Fibroblast of skin of scalp (primary cell): ENCODE results near the gene SLX4.

Experiments used
- DNase-seq: peaks from one replicate; pipeline ENCODE4 v3.0.0-alpha.2; 2013

The SLX4 gene

DNA sequence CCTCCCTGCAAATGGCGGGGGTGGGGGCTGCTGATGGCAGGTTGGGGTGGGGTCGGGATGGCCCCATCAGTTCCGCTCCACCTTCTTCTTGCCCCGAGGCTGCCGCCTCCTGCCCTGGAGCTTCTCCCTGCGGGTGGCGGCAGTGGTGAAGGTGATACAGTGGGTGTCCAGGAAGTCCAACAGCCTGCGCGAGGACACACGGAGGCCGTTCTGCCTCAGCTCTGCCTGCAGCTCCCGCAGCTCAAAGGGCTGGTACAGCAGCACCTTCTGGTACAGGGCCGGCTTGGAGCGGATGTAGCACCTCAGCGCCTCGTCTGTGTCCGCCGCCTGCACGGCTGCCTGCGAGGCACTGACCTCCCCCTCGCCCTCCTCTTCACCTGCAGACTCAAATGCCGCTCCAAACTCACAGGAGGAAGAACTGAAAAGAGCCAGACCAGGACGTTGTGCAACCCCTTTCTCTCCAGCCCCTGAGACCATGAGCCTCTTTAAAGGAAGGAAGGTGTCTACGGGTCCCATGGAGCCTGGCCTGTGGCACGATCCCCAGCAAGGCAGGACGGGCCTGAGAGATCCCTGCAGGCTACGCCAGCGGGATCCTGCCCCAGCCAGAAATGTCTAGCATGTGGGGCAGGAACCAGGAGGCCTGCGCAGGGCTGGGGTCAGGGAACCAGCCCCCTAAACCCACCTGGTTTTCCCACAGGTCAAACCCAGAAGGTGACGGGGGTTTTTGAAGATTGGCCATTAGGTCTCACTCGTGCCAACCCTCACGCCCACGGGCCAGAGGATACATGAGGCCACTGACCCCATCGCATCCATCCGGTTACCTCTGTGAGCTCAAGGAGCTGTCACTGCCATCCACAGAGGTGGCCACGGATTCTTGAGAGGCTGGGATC lies 28.9 kb downstream of the SLX4 start:
- DNase-seq, result no peak

DNA sequence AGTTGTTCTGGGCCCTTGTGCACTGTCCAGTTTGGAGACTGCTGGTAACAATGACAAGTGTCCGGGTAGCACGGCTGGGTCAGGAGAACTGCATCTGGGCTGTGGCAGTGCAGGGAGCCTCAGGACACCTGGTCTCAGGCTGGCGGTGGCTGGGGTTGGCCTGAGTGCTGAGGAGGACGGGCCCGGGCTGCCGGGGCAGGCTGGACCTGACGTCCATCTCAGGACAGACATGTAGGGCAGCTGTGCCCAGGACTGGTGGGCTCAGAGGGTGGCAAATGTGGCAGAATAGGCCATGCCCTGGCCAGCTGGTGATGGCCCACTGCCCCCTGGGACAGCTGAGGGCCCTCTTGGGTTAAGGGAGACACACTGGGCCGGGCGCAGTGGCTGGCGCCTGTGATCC lies 30.0 kb downstream of the SLX4 start:
- DNase-seq, result no peak

DNA sequence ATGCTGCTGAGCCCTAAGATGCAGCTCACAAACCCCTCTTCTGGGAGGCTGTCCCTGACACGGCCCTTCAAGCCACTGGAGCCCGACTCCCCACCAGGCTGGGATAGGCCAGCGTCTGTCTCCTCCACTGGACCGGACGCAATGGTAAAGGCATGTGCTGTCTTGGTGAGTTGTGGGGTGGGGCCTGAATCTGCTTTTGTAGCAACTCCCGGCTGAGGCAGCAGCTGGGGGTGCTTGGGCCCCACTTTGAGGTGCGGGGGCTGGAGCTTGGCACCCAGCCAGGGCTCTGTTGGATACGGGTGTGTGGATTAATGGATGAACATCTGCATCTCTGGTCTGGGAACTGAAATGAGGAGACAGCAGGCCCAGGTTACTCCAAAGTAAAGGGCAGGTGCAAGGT lies 30.7 kb downstream of the SLX4 start:
- DNase-seq, result peak; percentile 35

DNA sequence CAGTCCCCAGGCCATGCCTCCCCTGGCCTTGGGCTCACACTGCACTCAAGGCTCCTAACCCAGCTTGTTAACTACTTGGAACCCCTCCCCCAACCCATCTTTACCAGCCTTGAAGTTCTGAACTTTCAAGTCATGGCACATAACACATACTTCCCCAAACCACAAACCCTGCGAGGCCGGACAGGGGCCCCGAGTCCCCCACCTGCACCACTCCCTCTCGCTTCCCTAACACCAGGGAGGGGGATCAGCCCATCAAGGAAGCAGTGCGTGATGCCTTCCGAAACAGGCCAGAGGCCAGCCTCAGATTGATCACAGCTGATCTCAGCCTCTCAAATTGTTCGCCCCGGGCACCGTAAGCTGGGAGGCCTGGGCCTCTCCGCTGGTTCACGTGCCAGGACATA lies 31.2 kb downstream of the SLX4 start:
- no peak for DNase-seq

DNA sequence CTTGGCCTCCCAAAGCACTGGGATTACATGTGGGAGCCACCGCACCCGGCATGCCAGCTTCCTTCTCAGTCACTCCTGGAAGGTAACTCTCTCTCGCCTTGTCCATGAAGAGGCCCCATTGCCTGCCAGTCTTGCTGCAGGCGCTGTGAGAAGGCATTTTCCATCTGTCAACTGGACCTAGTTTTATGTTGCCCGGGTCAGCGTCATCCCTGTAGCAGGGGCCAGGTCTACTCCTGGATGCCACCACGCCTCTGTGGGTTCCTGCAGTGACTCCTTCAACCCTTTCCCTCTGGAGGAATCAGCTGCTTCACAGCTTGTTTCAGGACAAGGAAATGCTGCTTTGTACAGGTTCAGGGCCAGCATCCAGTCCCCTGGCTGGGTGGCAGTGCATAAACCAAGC lies 31.6 kb downstream of the SLX4 start:
- DNase-seq, result no peak

DNA sequence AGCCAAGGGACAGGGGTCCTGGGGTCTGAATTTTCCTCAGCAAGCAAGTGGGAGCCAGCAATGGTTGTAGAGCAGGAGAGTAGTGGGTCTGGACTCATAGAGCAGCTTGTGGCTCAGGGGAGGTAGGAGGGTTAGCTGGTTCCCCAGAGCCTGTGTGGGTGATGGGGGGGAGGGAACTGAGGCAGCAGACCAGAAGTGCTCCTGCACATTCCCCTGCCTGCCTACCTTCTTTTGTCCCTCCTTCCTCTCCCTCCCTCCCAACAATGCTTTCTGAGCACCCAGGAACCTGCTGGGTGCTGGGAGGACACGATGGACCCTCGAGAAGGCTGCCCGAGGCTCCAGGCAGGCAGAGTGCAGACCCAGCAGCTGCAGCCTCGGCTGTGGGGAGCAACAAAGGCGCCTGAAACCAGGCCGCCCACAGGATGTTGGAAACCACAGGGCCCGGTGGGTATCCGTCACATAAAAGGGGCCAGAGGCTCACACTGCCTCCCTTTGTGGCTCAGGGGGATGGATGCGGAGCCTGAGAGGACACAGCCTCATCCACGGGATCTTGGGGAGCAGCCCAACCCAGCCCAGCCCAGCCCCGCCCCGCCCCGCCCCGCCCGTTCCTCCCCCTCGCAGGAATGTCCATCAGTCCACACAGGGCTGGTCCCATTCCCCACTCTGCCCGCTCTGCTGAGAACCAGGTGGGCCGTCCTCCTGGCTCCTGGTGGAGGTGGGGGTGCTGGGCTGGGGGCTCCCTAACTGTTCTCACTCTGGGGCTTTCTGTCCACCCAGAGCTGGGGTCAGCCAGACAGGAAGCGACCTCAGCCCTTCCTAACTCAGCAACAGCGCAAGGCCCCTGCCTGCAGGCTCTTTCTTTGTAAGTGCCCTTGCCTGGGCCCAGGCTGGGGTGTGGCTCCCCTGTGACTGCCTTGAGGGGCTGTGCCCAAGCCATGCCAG lies 32.5 kb downstream of the SLX4 start:
- no peak for DNase-seq

DNA sequence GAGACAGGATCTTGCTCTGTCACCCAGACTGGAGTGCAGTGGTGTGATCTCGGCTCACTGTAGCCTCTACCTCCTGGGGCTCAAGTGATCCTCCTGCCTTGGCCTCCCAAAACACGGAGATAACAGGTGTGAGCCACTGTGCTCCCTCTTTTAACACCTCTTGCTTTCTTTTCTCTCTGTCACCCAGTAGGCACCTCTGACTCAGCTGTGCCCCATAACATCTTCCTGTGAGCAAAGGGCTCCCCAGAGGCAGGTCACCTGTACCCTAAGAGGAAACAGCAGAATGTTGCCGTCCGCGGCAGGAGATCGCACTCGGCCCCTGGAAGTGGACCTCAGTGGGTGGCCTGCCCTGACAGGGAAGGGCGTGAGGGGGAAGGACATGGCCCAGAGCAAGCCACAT lies 33.3 kb downstream of the SLX4 start:
- no peak for DNase-seq

DNA sequence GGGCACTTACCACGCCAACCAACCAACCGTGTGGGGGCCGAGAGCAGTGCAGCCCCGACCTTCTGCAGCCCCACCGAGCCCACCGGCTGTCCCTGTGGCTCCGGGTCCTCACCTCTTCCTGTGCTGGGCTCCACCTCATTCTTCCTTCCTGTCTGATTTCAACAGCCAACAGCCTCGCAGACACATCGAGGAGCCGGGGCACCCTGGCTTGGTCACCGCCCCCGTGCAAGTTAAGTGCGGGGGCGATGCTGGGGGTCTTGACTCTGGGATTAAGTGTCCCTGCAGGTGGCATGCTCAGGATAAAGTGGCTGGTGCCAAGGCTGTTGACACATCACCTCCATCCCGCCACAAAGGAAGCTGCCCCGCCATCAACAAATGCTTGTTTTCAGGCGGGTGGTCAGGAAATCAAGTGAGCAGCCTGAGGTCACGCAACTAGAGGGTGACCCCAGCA lies 34.1 kb downstream of the SLX4 start, which contains the start of gene NLRC3:
NLRC3 (minus strand) TSS at position 102 of the 451 bp plus-strand sequence. CDS start 12,367 bp downstream, outside the sequence.
- DNase-seq, result no peak

DNA sequence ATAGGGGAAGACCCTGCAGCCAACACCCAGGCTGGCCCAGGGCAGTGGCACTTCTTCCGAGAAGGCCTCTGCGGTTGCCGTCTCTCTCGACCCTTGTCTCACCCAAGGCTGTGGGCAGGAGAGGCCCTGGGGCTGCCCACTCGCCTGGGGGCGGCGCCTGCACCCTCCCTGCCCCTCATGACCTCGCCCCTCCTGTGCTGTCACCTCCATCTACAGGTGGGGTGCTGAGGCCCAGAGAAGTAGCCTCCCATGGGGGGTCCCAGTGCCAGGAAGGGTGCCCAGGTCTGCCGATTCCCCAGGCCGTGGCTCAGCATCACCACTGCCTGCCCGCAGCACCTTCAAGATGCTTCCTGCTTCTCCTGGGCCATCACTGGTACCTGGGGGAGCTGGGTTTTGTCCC lies 35.2 kb downstream of the SLX4 start:
- no peak for DNase-seq

DNA sequence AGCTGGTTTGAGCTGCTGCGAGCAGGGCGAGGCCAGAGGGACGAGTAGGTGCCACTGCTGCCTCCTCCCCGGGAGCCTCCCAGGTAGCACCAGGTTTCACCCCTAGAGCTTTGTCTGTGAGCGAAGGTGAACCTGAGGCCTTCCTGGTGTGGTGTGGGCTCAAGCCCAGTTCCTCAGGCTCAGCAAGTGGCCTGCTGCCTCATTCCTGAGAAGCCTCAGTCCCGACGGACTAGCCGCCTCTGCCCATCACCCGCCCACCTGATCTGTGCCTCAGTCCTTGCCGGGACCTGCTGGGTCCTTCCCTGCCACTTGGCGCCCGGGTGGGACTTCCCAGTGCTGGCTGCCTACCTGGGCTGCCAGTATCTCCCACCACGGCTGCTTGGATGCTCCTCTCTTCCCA lies 35.9 kb downstream of the SLX4 start:
- DNase-seq, result no peak

DNA sequence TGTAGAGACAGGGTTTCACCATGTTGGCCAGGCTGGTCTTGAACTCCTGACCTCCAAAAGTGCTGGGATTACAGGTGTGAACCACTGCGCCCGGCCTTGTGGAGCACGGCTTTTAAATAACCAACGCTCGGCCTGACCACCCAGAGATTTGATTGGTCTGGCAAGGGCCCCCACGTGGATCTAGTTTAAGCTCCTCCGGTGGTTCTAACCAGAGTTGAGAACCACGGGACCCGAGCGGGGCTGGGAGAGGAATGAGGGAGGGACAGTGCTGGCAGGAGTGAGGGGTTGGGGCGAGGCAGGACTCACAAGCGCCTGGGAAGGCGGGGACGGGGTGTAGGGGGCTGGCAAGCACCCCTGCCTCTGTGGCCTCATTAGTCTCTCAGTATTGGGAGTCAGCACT lies 37.2 kb downstream of the SLX4 start:
- no peak for DNase-seq

DNA sequence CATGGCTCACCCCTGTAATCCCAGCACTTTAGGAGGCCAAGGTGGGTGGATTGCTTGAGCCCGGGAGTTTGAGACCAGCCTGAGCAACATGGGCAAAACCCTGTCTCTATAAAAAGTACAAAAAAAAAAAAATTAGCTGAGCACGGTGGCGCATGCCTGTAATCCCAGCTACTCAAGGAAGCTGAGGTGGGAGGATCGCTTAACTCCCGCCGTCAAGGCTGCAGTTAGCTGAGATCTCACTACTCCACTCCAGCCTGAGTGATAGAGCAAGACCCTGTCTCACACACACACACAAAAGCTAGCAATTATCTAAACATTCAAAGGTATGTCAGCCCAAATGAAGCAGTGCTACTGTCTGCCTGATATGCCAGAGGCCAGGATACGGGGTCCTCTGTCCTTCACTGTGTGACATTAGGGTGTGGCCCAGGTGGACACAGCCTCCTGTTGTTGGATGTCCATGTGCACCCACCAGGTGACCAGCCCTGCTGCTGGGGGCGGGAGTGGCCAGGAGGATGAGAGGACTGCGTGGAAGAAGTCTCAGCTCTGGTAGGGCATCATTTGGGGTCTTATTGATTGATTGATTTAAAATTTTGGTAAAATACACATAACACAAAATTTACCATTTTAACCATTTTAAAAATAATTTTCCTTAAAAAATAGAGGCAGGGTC lies 38.1 kb downstream of the SLX4 start:
- no peak for DNase-seq

DNA sequence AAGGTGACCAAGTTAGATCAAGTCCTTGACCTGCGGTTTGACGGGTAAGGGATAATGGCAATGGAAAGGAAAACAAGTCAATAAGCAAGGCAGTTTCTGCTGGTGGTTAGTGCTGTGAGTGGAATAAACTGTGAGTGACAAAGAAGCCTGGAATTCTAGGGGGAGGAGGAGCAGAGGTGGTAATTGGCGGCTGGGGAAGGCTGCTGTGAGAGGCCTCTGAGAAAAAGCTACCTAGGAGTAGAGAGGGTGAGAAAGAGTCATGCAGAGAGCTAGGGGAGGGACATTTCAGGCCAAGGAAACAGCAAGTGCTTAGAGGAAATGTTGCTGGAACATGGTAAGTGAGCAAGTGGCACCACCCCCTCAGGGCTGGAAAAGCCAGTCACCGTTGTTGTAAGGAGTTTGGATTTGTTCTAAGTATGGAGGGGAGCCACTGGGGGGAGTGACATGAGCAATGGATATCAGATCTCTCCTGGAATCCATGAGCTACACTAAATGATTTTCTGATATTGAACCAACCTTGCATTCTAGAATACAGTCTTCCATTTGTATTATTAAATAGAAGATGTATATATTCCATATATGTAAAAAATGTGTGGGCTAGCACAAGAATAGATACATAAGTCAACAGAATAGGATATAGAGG lies 40.9 kb downstream of the SLX4 start:
- DNase-seq, result no peak

DNA sequence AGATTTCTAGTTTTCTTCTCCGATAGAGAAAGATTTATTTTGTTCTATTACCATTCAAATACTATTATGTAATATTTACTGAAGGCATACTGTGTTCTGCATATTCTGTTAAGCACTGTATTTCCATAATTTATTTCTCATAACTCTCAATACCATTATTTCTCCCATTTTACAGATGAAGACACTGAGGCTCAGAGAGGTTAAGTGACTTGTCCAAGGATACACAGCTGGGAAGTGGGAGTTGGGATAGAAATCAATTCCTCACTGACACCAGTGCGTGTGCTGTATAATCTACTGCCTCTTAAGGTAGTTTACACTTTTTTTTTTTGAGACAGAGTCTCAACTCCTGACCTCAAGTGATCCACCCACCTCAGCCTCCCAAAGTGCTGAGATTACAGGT lies 41.6 kb downstream of the SLX4 start:
- DNase-seq, result no peak

DNA sequence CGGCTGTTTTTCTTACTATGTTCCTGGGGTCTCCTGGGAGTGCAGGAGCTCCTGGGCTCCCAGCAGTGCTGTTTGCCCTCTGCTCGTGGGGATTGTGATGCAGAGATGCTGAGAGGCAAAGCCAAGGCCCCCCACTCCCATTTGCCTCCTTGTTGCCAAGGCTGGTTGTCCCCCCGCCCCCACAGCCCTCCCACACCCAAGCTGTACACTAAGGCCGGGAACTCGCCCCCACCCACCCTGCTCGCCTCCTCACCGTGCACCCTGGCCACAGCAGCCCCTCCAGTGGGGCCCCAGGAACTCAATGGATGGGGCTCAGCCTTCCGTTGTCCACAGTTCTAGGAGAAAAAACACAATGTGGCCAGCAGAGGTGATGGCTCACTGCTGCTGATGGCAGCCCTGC lies 44.4 kb downstream of the SLX4 start:
- DNase-seq, result no peak

DNA sequence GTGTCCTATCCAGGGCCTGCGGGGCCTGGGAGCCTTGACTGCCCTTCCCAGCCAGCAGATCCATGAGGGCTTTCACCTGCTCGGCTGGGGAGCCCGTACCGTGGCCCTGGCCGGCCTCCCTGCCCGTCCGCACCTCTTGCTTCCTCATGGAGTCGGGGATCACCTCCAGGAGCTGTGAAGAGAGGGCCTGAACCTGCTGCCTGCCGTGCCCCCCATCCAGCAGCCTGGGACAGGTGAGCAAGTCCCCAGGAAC lies 46.6 kb downstream of the SLX4 start:
- no peak for DNase-seq

DNA sequence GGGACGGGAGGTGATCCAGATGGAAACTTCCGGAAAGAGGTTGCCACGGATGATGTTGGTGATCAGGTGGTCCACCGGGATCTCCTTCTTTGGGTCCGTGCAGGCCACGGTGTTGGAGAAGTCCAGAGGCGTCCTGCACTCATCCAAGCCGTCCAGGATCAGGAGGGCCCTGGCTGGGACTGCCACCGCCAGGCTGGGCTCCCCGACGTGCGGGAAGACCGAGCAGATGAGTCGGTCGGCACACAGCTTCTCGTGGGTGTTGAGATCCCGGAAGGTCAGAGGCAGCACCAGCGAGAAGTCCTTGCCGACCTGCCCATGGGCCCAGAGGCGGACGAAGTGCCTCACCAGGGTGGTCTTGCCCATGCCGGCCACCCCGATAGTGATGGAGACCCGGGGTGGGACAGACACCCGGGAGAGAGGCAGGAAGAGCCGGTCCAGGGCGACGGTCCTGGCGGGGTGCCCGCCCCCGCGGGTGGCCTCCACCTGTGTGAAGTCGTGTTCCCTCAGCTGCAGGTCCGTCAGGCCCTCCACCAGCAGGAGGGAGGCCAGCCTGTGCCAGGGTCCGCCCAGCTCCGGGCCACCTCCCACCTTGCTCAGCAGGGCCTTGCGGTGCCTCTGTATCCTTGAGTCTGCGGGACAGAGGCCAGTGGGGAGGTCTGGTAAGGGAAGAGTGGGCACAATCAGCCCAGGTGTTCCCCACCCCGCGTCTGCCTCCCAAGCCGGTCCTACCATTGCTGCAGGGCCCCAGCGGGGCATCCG lies 47.1 kb downstream of the SLX4 start:
- no peak for DNase-seq

DNA sequence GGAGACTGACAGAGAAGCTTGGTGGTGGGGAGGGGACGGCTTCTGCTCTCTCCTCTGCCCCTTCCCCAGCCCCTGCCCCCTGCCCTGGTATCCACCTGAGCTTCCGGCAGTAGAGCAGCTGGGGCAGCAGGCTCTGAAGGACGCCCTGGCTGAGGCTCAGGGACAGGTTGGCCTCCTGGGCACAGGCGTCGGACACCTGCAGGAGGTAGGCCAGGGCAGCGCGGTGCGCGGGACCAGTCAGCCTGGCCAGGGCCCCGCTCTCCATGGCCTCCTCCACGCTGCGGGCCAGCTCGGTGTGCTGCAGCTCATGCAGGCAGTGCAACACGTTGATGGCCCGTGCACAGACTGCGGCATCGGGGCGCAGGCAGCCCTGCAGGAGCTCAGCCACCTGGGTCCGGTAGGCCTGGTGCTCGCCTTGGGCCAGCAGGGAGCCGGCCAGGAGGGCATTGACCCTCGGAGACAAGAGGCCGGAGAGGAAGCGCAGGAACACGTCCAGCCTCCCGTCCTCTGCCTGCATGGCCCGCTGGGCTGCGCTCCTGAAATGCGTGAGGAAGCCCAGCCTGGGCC lies 48.4 kb downstream of the SLX4 start:
- DNase-seq, result no peak

DNA sequence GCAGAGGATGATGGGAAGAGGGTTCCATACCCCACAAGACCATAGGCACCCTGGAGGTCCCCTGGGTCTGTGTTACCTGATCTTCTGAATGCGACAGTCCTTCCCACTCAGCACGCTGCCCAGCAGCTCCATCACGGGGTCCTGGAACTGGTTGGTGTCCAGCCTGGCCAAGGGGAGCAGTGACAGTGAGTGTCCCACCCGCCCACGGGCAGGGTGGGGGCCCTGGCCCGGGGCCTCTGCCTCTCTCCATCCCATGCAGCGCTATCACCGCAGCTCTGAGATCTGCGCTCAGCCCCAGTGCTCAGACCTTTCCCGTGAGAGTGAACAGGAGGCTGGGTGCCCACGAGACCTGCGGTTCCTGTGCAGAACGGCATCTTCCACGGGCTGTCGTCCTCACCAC lies 49.8 kb downstream of the SLX4 start:
- DNase-seq, result no peak

DNA sequence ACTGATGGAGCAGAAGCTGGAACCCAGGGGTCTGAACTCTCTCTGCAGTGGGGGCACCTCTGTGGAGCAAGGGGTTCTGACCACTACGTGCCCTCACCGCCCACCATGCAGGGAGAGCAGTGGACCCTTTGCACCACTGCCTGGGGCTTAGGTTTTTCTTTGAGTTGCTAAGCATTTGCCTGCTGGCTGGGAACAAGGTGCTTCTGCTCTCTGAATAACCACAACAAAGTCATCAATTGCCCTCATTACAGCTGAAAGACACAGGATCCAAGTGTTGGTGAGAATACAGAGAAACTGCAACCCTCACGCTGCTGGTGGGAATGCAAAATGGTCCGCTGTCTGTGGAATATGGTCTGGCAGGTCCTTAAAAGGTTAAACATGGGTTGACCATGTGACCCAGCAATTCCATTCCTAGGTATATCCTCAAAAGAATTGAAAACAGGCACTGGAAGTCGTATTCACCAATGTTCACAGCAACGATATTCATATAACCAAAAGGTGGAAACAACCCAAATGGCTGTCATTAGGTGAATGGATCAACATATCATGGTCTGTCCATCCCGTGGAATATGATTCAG lies 57.0 kb downstream of the SLX4 start:
- DNase-seq, result no peak
